ENCODE measurements around the gene LRRC8D.

DNA sequence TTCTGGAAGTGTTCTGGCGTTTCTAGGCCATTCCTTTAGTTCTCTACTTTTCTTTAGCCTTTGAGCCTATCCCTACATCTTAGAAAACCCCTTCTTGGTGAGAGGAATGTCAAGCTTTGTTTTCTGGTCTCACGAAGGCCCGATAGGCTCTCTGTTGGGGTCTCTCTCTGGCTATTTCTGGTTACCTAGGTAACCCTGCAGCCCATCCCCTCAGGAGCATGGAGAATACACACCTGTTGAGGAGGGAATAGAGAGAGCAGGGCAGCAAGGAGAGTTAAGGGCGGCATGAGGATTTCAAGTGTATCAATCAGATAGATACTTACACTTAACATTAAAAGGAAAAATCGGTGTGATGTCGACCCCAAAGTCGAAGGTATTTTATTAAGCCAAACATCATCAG is 45.7 kb downstream of the LRRC8D start:
- TF ChIP-seq, protein P1, sequence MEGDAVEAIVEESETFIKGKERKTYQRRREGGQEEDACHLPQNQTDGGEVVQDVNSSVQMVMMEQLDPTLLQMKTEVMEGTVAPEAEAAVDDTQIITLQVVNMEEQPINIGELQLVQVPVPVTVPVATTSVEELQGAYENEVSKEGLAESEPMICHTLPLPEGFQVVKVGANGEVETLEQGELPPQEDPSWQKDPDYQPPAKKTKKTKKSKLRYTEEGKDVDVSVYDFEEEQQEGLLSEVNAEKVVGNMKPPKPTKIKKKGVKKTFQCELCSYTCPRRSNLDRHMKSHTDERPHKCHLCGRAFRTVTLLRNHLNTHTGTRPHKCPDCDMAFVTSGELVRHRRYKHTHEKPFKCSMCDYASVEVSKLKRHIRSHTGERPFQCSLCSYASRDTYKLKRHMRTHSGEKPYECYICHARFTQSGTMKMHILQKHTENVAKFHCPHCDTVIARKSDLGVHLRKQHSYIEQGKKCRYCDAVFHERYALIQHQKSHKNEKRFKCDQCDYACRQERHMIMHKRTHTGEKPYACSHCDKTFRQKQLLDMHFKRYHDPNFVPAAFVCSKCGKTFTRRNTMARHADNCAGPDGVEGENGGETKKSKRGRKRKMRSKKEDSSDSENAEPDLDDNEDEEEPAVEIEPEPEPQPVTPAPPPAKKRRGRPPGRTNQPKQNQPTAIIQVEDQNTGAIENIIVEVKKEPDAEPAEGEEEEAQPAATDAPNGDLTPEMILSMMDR (IDR thresholded peaks at IDR 0.05): no peak
- TF ChIP-seq POLR2A (IDR thresholded peaks at IDR 0.05): no peak
